HepG2 (cell line): ENCODE measurements around the gene ZNF230. TPM values are rescaled to one million over a fixed set of nuclear protein-coding genes. Genes with fewer than 3 reads are reported as not detected.

Experiments used
- BRCA1 ChIP-seq: sonication (generic); formaldehyde crosslinking; IDR thresholded peaks from 2 replicates; pipeline ENCODE4 v1.4.0; 2020; ENCODE audit warnings: missing genetic modification reagents
- CBX5 ChIP-seq: sonication (generic); formaldehyde crosslinking; IDR thresholded peaks from 2 replicates; pipeline ENCODE4 v1.4.0; 2020; ENCODE audit warnings: missing genetic modification reagents, borderline replicate concordance
- CEBPB ChIP-seq: IDR thresholded peaks from 2 replicates; pipeline ENCODE4 v1.6.1; 2011; ENCODE audit warnings: low read depth, low read length, improper control_type of control experiment, borderline replicate concordance
- FOXM1 ChIP-seq: sonication (generic); formaldehyde crosslinking; IDR thresholded peaks from 2 replicates; pipeline ENCODE4 v1.5.0; 2020; ENCODE audit warnings: missing genetic modification reagents
- GLI4 ChIP-seq: sonication (generic); formaldehyde crosslinking; IDR thresholded peaks from 2 replicates; pipeline ENCODE4 v1.5.1; 2020; ENCODE audit warnings: missing genetic modification reagents, mild to moderate bottlenecking, moderate library complexity, borderline replicate concordance
- HMG20A ChIP-seq: IDR thresholded peaks from 2 replicates; pipeline ENCODE4 v1.6.1; 2016; ENCODE audit warnings: borderline replicate concordance
- JUNB ChIP-seq: sonication (generic); formaldehyde crosslinking; IDR thresholded peaks from 2 replicates; pipeline ENCODE4 v1.8.0; 2022; ENCODE audit warnings: missing genetic modification reagents, mild to moderate bottlenecking, borderline replicate concordance
- KMT2A ChIP-seq: sonication (generic); formaldehyde crosslinking; IDR thresholded peaks from 2 replicates; pipeline ENCODE4 v1.4.0; 2020; ENCODE audit warnings: missing genetic modification reagents
- PAX8 ChIP-seq: sonication (generic); formaldehyde crosslinking; IDR thresholded peaks from 2 replicates; pipeline ENCODE4 v1.8.0; 2022; ENCODE audit warnings: mild to moderate bottlenecking, missing genetic modification reagents, borderline replicate concordance
- PLRG1 ChIP-seq: fragments of 450-650 bp; conservative IDR thresholded peaks from 2 replicates; pipeline ENCODE4 v1.6.1; 2016
- RBFOX2 ChIP-seq: fragments of 200-400 bp; formaldehyde crosslinking; IDR thresholded peaks from 2 replicates; pipeline ENCODE4 v1.6.1; 2017; ENCODE audit warnings: low read depth, mild to moderate bottlenecking, low read length
- SCMH1 ChIP-seq: sonication (generic); formaldehyde crosslinking; IDR thresholded peaks from 2 replicates; pipeline ENCODE4 v1.9.0; 2021; ENCODE audit warnings: missing genetic modification reagents, mild to moderate bottlenecking, borderline replicate concordance
- TRIM24 ChIP-seq: sonication (generic); formaldehyde crosslinking; IDR thresholded peaks from 2 replicates; pipeline ENCODE4 v1.8.0; 2022; ENCODE audit warnings: mild to moderate bottlenecking, missing genetic modification reagents
- YEATS2 ChIP-seq: sonication (generic); formaldehyde crosslinking; IDR thresholded peaks from 2 replicates; pipeline ENCODE4 v1.4.0; 2020; ENCODE audit warnings: missing genetic modification reagents, borderline replicate concordance
- ZBTB40 ChIP-seq, 2 experiments: fragments of 450-650 bp in 1 of 2; sonication (generic) in 1 of 2; formaldehyde crosslinking in 1 of 2; IDR thresholded peaks; 2 replicates each; pipeline versions ENCODE4 v1.6.1 to v1.8.0; 2016 to 2022; ENCODE audit warnings: antibody characterized with exemption in 1 of 2, mild to moderate bottlenecking in 1 of 2, missing genetic modification reagents in 1 of 2
- ZNF263 ChIP-seq: sonication (generic); formaldehyde crosslinking; IDR thresholded peaks from 2 replicates; pipeline ENCODE4 v1.4.0; 2020; ENCODE audit warnings: missing genetic modification reagents
- ZNF441 ChIP-seq: sonication (generic); formaldehyde crosslinking; IDR thresholded peaks from 2 replicates; pipeline ENCODE4 v1.7.0; 2021; ENCODE audit warnings: missing genetic modification reagents, borderline replicate concordance
- ZNF510 ChIP-seq: sonication (generic); formaldehyde crosslinking; IDR thresholded peaks from 2 replicates; pipeline ENCODE4 v1.4.0; 2020; ENCODE audit warnings: low read depth, mild to moderate bottlenecking, missing genetic modification reagents
- ZNF513 ChIP-seq: sonication (generic); formaldehyde crosslinking; conservative IDR thresholded peaks from 2 replicates; pipeline ENCODE4 v1.5.0; 2020; ENCODE audit warnings: missing genetic modification reagents
- ZNF564 ChIP-seq: sonication (generic); formaldehyde crosslinking; IDR thresholded peaks from 2 replicates; pipeline ENCODE4 v1.8.1; 2023; ENCODE audit warnings: mild to moderate bottlenecking, missing genetic modification reagents
- ZSCAN31 ChIP-seq: sonication (generic); formaldehyde crosslinking; IDR thresholded peaks from 2 replicates; pipeline ENCODE4 v1.5.0; 2020; ENCODE audit warnings: low read depth, mild to moderate bottlenecking, missing genetic modification reagents
- polyA plus RNA-seq, 8 experiments: library from polyadenylated mRNA; depleted of rRNA in 3 of 8; stranded (reverse) in 7 of 8; unstranded in 1 of 8; fragments of >200 nt; fragmentation: Illumina TruSeq in 4 of 8; extraction: Trizol in 4 of 8; gene quantifications; 2 replicates each; pipeline versions ENCODE4 v1.2.1 to v1.2.3, GENCODE V29; 2011 to 2016; ENCODE audit warnings: low read depth in 4 of 8, missing spikeins in 1 of 8, mixed read lengths in 1 of 8; ENCODE audit not compliant: insufficient read depth in 1 of 8
- total RNA-seq, 5 experiments: library from RNA; depleted of rRNA; stranded (reverse); fragments of >200 nt; fragmentation: Illumina TruSeq; extraction: Trizol; gene quantifications; 2 replicates each; pipeline ENCODE4 v1.2.3, GENCODE V29; 2016; ENCODE audit warnings: low read depth in 1 of 5

ZNF230 gene
- total and polyA plus RNA-seq, 2 of the 13 experiments (the other 11 are each of a cell fraction or from before 2014, with no cell fraction given), result 2.4 to 5.5 TPM

GRCh38 chr19:43983912-43984686 is 18.7 kb upstream of the ZNF230 start, which contains the start of gene ZNF155 (continued):
- no peak for TF ChIP-seq ZNF263 (CRISPR knock-in tag)
- no peak for TF ChIP-seq ZNF441 (CRISPR knock-in tag)
- no peak for TF ChIP-seq FOXM1 (CRISPR knock-in tag)
- TF ChIP-seq GLI4, result no peak
- TF ChIP-seq YEATS2 (CRISPR knock-in tag), result peak; percentile 59; the same call in 1 of the 2 replicates
- TF ChIP-seq CEBPB, result peak; percentile 15; the same call in 1 of the 2 replicates
- TF ChIP-seq HMG20A (CRISPR knock-in tag), result no peak
- no peak for TF ChIP-seq ZNF564 (CRISPR knock-in tag)
- TF ChIP-seq TRIM24 (CRISPR knock-in tag), result no peak
- TF ChIP-seq PAX8 (CRISPR knock-in tag), result no peak
- no peak for TF ChIP-seq ZBTB40 (IDR thresholded peaks at IDR 0.05)
- no peak for TF ChIP-seq ZBTB40 (CRISPR knock-in tag; IDR thresholded peaks at IDR 0.05)
- TF ChIP-seq BRCA1, result no peak
- no peak for TF ChIP-seq SCMH1 (CRISPR knock-in tag)
- TF ChIP-seq ZNF510 (CRISPR knock-in tag), result no peak
- TF ChIP-seq ZNF513, result no peak
- TF ChIP-seq ZSCAN31 (CRISPR knock-in tag), result no peak
- TF ChIP-seq CBX5 (CRISPR knock-in tag), result no peak
- TF ChIP-seq RBFOX2, result no peak
- no peak for TF ChIP-seq PLRG1
- TF ChIP-seq JUNB (CRISPR knock-in tag), result no peak
- no peak for TF ChIP-seq KMT2A
